HCT116 (cell line): ENCODE data around the gene DDR2. TPM values are rescaled to one million over a fixed set of nuclear protein-coding genes. Genes with fewer than 3 reads are reported as not detected.

ENCODE experiments used
- ATAC-seq: fragments of 200-7000 bp; cut with Tn5 transposase; 2 replicates; pipeline ENCODE4 v1.9.1; 2020; ENCODE audit warnings: mild to moderate bottlenecking, moderate library complexity
- BruUV-seq: library from RNA; stranded (reverse); fragments of 400-500 nt; replicated peaks from 2 replicates; lab custom pipeline; 2021; lab: Mats Ljungman, UMichigan
- CTCF ChIA-PET: fragments of 300-600 bp; sonication (Branson Sonifier 250); formaldehyde crosslinking; loops from one replicate; lab custom pipeline; 2021; ENCODE audit warnings: antibody characterized with exemption; lab: Charles Lee
- POLR2A ChIA-PET: fragments of 300-600, 350-600 bp; sonication (Branson Sonifier 250); formaldehyde crosslinking; loops from one replicate; lab custom pipeline; 2021; ENCODE audit warnings: antibody characterized with exemption; lab: Charles Lee
- RAD21 ChIA-PET, 2 experiments: fragments of 300-600 bp; sonication (Branson Sonifier 250); formaldehyde crosslinking; loops; one replicate each; lab custom pipeline; 2023; ENCODE audit warnings: low total read pairs in 2 of 2; ENCODE audit not compliant: uncharacterized antibody in 2 of 2, unreplicated experiment in 2 of 2, low non-redundant PET in 1 of 2; lab: Charles Lee
- DNase-seq: peaks from one replicate; pipeline ENCODE4 v3.0.0-alpha.2; 2010; ENCODE audit warnings: low read depth, low spot score
- H2AFZ ChIP-seq: fragments of 200-600 bp; shearing (Covaris generic), sonication (generic); 2 replicates; pipeline ENCODE4 v1.6.1; 2017; ENCODE audit warnings: low read depth, mixed run types, mixed read lengths, antibody characterized with exemption, low read length; ENCODE audit not compliant: poor library complexity, severe bottlenecking
- H3K27ac ChIP-seq: 2 replicates; pipeline ENCODE4 v1.5.1; 2012; ENCODE audit warnings: low read depth, low read length
- H3K27me3 ChIP-seq: fragments of 200-600 bp; sonication (generic); 2 replicates; pipeline ENCODE4 v1.6.1; 2016; ENCODE audit warnings: mixed run types, low read length, mixed read lengths; ENCODE audit not compliant: insufficient read depth
- H3K36me3 ChIP-seq, 2 experiments: fragments of 200-500 bp in 1 of 2; fragments of 200-600 bp in 1 of 2; sonication (Bioruptor generic) in 1 of 2; sonication (generic) in 1 of 2; 2 replicates each; pipeline versions ENCODE4 v1.5.1 to v1.6.1; 2014 to 2016; ENCODE audit warnings: low read length in 2 of 2, inconsistent platforms in 1 of 2, mixed read lengths in 1 of 2, mixed run types in 1 of 2; ENCODE audit not compliant: insufficient read depth in 2 of 2, control insufficient read depth in 1 of 2
- H3K4me1 ChIP-seq, 2 experiments: fragments of 200-600 bp in 1 of 2; sonication (generic) in 1 of 2; 2 replicates each; pipeline versions ENCODE4 v1.5.1 to v1.6.1; 2012 to 2017; ENCODE audit warnings: low read length in 2 of 2, inconsistent platforms in 1 of 2, mild to moderate bottlenecking in 1 of 2, mixed read lengths in 1 of 2, mixed run types in 1 of 2, moderate library complexity in 1 of 2; ENCODE audit not compliant: insufficient read depth in 2 of 2, control insufficient read depth in 1 of 2
- H3K4me2 ChIP-seq: fragments of 200-600 bp; sonication (generic); 2 replicates; pipeline ENCODE4 v1.6.1; 2017; ENCODE audit warnings: mixed run types, low read length, mixed read lengths
- H3K4me3 ChIP-seq, 2 experiments: fragments of 200-600 bp in 1 of 2; sonication (generic) in 1 of 2; replicated peaks in 1 of 2; 2 replicates each; pipeline ENCODE4 v1.5.1; 2011 to 2016; ENCODE audit warnings: low read length in 2 of 2, control low read depth in 1 of 2, low read depth in 1 of 2, mild to moderate bottlenecking in 1 of 2, mixed read lengths in 1 of 2, mixed run types in 1 of 2
- H3K79me2 ChIP-seq: fragments of 200-600 bp; sonication (generic); 2 replicates; pipeline ENCODE4 v1.6.1; 2017; ENCODE audit warnings: mild to moderate bottlenecking, mixed run types, low read length, moderate library complexity, mixed read lengths; ENCODE audit not compliant: insufficient read depth
- H3K9ac ChIP-seq: fragments of 200-600 bp; sonication (generic); 2 replicates; pipeline ENCODE4 v1.6.1; 2016; ENCODE audit warnings: low read length, mixed read lengths
- H3K9me2 ChIP-seq: fragments of 200-600 bp; sonication (generic), shearing (Covaris generic); 2 replicates; pipeline ENCODE4 v1.6.1; 2017; ENCODE audit warnings: mixed run types, mild to moderate bottlenecking, moderate library complexity; ENCODE audit not compliant: insufficient read depth
- H3K9me3 ChIP-seq, 2 experiments: fragments of 200-500 bp in 1 of 2; fragments of 200-600 bp in 1 of 2; sonication (Bioruptor generic) in 1 of 2; sonication (generic) in 1 of 2; 2 replicates each; pipeline ENCODE4 v1.6.1; 2014 to 2017; ENCODE audit warnings: low read length in 2 of 2, mixed read lengths in 2 of 2, inconsistent platforms in 1 of 2, low read depth in 1 of 2, mild to moderate bottlenecking in 1 of 2, mixed run types in 1 of 2, moderate library complexity in 1 of 2; ENCODE audit not compliant: control insufficient read depth in 1 of 2, insufficient read depth in 1 of 2
- H4K20me1 ChIP-seq: fragments of 200-600 bp; sonication (generic), shearing (Covaris generic); 2 replicates; pipeline ENCODE4 v1.6.1; 2017; ENCODE audit warnings: mixed run types, mild to moderate bottlenecking, moderate library complexity; ENCODE audit not compliant: insufficient read depth
- EGR1 ChIP-seq: IDR thresholded peaks from 2 replicates; pipeline ENCODE4 v1.6.1; 2012; ENCODE audit warnings: low read depth
- EZH2phosphoT487 ChIP-seq: fragments of 200-600 bp; IDR thresholded peaks from 2 replicates; pipeline ENCODE4 v1.6.1; 2018; ENCODE audit warnings: antibody characterized with exemption, borderline replicate concordance
- FOSL1 ChIP-seq: IDR thresholded peaks from 2 replicates; pipeline ENCODE4 v1.6.1; 2012; ENCODE audit warnings: low read depth
- MAX ChIP-seq: IDR thresholded peaks from 2 replicates; pipeline ENCODE4 v1.6.1; 2012
- RAD21 ChIP-seq: IDR thresholded peaks from 2 replicates; pipeline ENCODE4 v1.6.1; 2012; ENCODE audit warnings: low read depth, mild to moderate bottlenecking
- SP1 ChIP-seq: IDR thresholded peaks from 2 replicates; pipeline ENCODE4 v1.6.1; 2012; ENCODE audit warnings: low read depth
- TCF7L2 ChIP-seq: IDR thresholded peaks from 2 replicates; pipeline ENCODE4 v1.7.0; 2011; ENCODE audit warnings: borderline replicate concordance, inconsistent platforms; ENCODE audit not compliant: insufficient read depth, insufficient read length; ENCODE audit errors: extremely low read depth
- YY1 ChIP-seq: IDR thresholded peaks from 2 replicates; pipeline ENCODE4 v1.6.1; 2011; ENCODE audit warnings: low read length, low read depth, moderate library complexity, mild to moderate bottlenecking; ENCODE audit not compliant: insufficient replicate concordance; ENCODE audit errors: extremely low read depth
- ZBTB33 ChIP-seq: IDR thresholded peaks from 2 replicates; pipeline ENCODE4 v1.6.1; 2011; ENCODE audit warnings: mild to moderate bottlenecking, low read length, moderate library complexity; ENCODE audit not compliant: insufficient replicate concordance; ENCODE audit errors: extremely low read depth
- ZFX ChIP-seq: fragments of 450-650 bp; IDR thresholded peaks from 2 replicates; pipeline ENCODE4 v1.6.1; 2017
- ZNF274 ChIP-seq: fragments of 200-500 bp; sonication (Bioruptor generic); IDR thresholded peaks from 2 replicates; pipeline ENCODE4 v1.6.1; 2014; ENCODE audit warnings: mild to moderate bottlenecking, low read depth, low read length, inconsistent platforms
- intact Hi-C: fragments of 100-400 bp; cut with micrococcal nuclease; formaldehyde crosslinking; loops from 2 replicates; pipeline ENCODE4 v1.10.0; 2022
- total RNA-seq: library from RNA; stranded (reverse); gene quantifications from one replicate; pipeline ENCODE4 v1.2.1, GENCODE V29; 2021; ENCODE audit not compliant: unreplicated experiment

Gene DDR2
- total RNA-seq, 1 experiment from 2014 or later = 0.84 TPM

GRCh38 chr1:162835157-162835899 lies 203.1 kb downstream of the DDR2 start:
- Histone ChIP-seq H4K20me1 (no peaks in the 10 kb centered on the region), H3K4me1 (no peaks in the 10 kb centered on the region), H3K36me3 (no peaks in the 10 kb centered on the region), H3K9ac (no peak overlapping the region), H3K4me2 (no peak overlapping the region), H3K27ac (no peak overlapping the region), H3K27me3 (no peaks in the 10 kb centered on the region), H3K9me3 (no peaks in the 10 kb centered on the region; a peak in 1 of 4 replicates), H3K79me2 (no peaks in the 10 kb centered on the region), H3K4me3 (no peak overlapping the region), H3K9me2 (no peaks in the 10 kb centered on the region), H2AFZ (no peak overlapping the region)
- no TSS peak for BruUV-seq
- no peak for DNase-seq
- intact Hi-C loops = no loop called here
- ChIA-PET CTCF (interaction anchor here (1.2 kb wide), 1 partner anchor 19 kb away, joined by 3 read pairs; no protein-coding TSS in a partner anchor), RAD21 (no interaction called here), POLR2A (no interaction called here)
- ATAC-seq = no peak
- TF ChIP-seq SP1 (no peak), TCF7L2 (no peak), RAD21 (no peak), EZH2phosphoT487 (no peak), ZNF274 (no peak), YY1 (no peak), ZBTB33 (no peak), MAX (no peak), ZFX (no peak), EGR1 (no peak), FOSL1 (no peak)

Other genes with a start within 250 kb of the DDR2 start
- gene SH2D1B, start 220.3 kb upstream of the DDR2 start, total RNA-seq = 0.12 TPM
- gene UHMK1, start 134.6 kb upstream of the DDR2 start, total RNA-seq = 75.1 TPM
- gene UAP1, start 70.7 kb upstream of the DDR2 start, total RNA-seq = 51.4 TPM
- gene HSD17B7, start 158.2 kb downstream of the DDR2 start, total RNA-seq = 22.6 TPM
- not detected for gene CCDC190, start 228.7 kb downstream of the DDR2 start, total RNA-seq